Gastrocnemius medialis (tissue), 4 donors: ENCODE data around the gene ZFYVE28.

ENCODE experiments used
- CTCF ChIP-seq, 5 experiments: fragments of 450-650 bp in 3 of 5; fragments of 200-600 bp in 2 of 5; sonication (generic) in 2 of 5; IDR thresholded peaks in 4 of 5; conservative IDR thresholded peaks in 1 of 5; 1 replicate in 4 of 5; 2 replicates in 1 of 5; pipeline ENCODE4 v1.5.1; 2016 to 2019; ENCODE audit warnings: antibody characterized with exemption in 5 of 5, mild to moderate bottlenecking in 3 of 5, moderate library complexity in 3 of 5
- POLR2A ChIP-seq, 2 donors: fragments of 450-650 bp; IDR thresholded peaks; one replicate each; pipeline ENCODE4 v1.6.1; 2017; ENCODE audit warnings: antibody characterized with exemption in 2 of 2, mild to moderate bottlenecking in 2 of 2, moderate library complexity in 2 of 2

DNA sequence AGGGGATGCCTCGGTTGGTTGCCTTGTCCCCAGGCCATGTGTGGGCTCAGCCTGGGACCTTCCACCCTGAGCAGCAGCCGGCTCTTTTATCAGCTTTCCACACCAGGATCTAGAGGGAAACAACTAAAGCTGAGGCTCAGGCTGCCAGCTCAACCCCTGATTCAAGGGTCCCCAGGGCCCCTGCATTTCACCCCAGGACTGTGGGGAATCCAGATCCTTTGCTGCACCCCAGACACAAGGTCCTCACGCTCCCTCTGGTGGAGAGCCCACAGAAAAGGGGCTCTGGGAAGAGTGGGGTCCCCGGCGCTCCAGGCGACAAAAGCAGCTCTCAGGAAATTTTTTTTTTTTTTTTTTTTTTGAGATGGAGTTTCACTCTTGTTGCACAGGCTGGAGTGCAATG lies 64.3 kb downstream of the ZFYVE28 start:
- TF ChIP-seq CTCF (IDR thresholded peaks at IDR 0.05 in 4 of 5, conservative IDR thresholded peaks at IDR 0.05 in 1 of 5) (no peak), POLR2A (IDR thresholded peaks at IDR 0.05) (no peak)
